Measurements from ENCODE around the gene BSN. TPM values are rescaled to one million over a fixed set of nuclear protein-coding genes. Genes with fewer than 3 reads are reported as not detected.
A peak's percentile ranks its signal among the peaks of the same experiment; 100 is the strongest.

Gene BSN
- total and polyA plus RNA-seq, 8 donors: 0.26 to 1.1 (median 0.84) TPM

- H3K27ac ChIP-seq: no peak overlapping the region
- H3K4me1 ChIP-seq: no peaks in the 10 kb centered on the region
- no peak overlapping the region for H3K4me3 ChIP-seq
- no peaks in the 10 kb centered on the region for H3K9me3 ChIP-seq
- intact Hi-C loops (cut with DNase I): no loop called here
- ATAC-seq: no peak
- DNase-seq: no peak
- TF ChIP-seq, protein P1, sequence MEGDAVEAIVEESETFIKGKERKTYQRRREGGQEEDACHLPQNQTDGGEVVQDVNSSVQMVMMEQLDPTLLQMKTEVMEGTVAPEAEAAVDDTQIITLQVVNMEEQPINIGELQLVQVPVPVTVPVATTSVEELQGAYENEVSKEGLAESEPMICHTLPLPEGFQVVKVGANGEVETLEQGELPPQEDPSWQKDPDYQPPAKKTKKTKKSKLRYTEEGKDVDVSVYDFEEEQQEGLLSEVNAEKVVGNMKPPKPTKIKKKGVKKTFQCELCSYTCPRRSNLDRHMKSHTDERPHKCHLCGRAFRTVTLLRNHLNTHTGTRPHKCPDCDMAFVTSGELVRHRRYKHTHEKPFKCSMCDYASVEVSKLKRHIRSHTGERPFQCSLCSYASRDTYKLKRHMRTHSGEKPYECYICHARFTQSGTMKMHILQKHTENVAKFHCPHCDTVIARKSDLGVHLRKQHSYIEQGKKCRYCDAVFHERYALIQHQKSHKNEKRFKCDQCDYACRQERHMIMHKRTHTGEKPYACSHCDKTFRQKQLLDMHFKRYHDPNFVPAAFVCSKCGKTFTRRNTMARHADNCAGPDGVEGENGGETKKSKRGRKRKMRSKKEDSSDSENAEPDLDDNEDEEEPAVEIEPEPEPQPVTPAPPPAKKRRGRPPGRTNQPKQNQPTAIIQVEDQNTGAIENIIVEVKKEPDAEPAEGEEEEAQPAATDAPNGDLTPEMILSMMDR (IDR thresholded peaks at IDR 0.05): no peak
- peaks cover 0 to 36% of the 10 kb centered on the region in 2 donors for H3K36me3 ChIP-seq
- no peaks in the 10 kb centered on the region for H3K27me3 ChIP-seq
These were observed 23.1 kb upstream of the BSN start for GRCh38 chr3:49531218-49531617.

GRCh38 chr3:49531715-49532114 is 22.6 kb upstream of the BSN start:
- Histone ChIP-seq H3K36me3 (peaks cover 0 to 36% of the 10 kb centered on the region in 2 donors), H3K27ac (no peak overlapping the region), H3K4me3 (no peak overlapping the region), H3K9me3 (no peaks in the 10 kb centered on the region), H3K27me3 (no peaks in the 10 kb centered on the region), H3K4me1 (no peaks in the 10 kb centered on the region)
- DNase-seq: no peak
- ATAC-seq: no peak
- TF ChIP-seq, protein P1 (IDR thresholded peaks at IDR 0.05): no peak
- intact Hi-C loops (cut with DNase I): no loop called here

- no peaks in the 10 kb centered on the region for H3K4me1 ChIP-seq
- no peaks in the 10 kb centered on the region for H3K9me3 ChIP-seq
- intact Hi-C loops (cut with DNase I): no loop called here
- peaks cover 0 to 36% of the 10 kb centered on the region in 2 donors for H3K36me3 ChIP-seq
- no peaks in the 10 kb centered on the region for H3K27me3 ChIP-seq
- ATAC-seq (no peak), DNase-seq (no peak)
- no peak overlapping the region for H3K4me3 ChIP-seq
- no peak overlapping the region for H3K27ac ChIP-seq
- TF ChIP-seq, protein P1 (IDR thresholded peaks at IDR 0.05): no peak
These were observed 21.2 kb upstream of the BSN start for GRCh38 chr3:49533031-49533430.

DNA sequence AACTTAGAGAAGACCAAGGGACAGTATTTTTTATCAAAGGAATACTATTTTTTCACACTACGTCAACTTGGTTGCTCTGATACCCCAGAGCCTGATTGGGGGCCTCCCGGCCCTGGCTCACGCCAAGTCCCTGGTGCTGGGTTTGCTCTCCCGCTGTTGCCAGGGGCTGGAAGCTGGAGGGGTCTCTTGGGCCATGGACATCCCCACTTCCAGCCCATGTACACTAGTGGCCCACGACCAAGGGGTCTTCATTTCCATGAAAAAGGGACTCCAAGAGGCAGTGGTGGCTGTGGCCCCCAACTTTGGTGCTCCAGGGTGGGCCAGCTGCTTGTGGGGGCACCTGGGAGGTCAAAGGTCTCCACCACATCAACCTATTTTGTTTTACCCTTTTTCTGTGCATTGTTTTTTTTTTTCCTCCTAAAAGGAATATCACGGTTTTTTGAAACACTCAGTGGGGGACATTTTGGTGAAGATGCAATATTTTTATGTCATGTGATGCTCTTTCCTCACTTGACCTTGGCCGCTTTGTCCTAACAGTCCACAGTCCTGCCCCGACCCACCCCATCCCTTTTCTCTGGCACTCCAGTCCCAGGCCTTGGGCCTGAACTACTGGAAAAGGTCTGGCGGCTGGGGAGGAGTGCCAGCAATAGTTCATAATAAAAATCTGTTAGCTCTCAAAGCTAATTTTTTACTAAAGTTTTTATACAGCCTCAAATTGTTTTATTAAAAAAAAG is 20.3 kb upstream of the BSN start:
- H3K27ac ChIP-seq: no peak overlapping the region
- TF ChIP-seq, protein P1 (IDR thresholded peaks at IDR 0.05): no peak
- H3K27me3 ChIP-seq: no peaks in the 10 kb centered on the region
- ATAC-seq: no peak
- H3K36me3 ChIP-seq: peaks cover 0 to 36% of the 10 kb centered on the region in 2 donors
- H3K4me3 ChIP-seq: no peak overlapping the region
- intact Hi-C loops (cut with DNase I): no loop called here
- DNase-seq: no peak
- H3K9me3 ChIP-seq: no peaks in the 10 kb centered on the region
- no peaks in the 10 kb centered on the region for H3K4me1 ChIP-seq

DNA sequence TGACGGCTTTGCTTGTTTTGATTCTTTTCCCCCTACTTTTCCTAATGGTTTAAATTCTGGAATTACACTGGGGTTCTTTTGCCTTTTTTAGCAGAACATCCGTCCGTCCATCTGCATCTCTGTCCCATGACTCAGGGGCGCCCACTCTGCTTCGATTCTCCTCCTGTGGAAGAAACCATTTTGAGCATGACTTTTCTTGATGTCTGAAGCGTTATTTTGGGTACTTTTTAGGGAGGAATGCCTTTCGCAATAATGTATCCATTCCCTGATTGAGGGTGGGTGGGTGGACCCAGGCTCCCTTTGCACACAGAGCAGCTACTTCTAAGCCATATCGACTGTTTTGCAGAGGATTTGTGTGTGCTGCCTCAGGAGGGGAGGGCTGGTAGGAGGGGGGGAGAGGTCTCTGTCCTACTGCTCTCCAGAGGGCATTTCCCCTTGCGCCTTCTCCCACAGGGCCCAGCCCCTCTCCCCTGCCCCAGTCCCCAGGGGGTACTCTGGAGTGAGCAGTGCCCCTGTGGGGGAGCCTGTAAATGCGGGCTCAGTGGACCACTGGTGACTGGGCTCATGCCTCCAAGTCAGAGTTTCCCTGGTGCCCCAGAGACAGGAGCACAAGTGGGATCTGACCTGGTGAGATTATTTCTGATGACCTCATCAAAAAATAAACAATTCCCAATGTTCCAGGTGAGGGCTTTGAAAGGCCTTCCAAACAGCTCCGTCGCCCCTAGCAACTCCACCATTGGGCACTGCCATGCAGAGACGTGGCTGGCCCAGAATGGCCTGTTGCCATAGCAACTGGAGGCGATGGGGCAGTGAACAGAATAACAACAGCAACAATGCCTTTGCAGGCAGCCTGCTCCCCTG is 19.5 kb upstream of the BSN start:
- intact Hi-C loops (cut with DNase I): loop anchor here in 1 of 2 donors (5.0 kb wide), 1 partner anchor 137 kb away; the partner anchor contains the start of gene APEH
- no peaks in the 10 kb centered on the region for H3K9me3 ChIP-seq
- H3K4me1 ChIP-seq: no peaks in the 10 kb centered on the region
- H3K27me3 ChIP-seq: no peaks in the 10 kb centered on the region
- ATAC-seq: no peak
- DNase-seq: peak in 1 of 4 donors; percentile 65
- peaks cover 0 to 36% of the 10 kb centered on the region in 2 donors for H3K36me3 ChIP-seq
- H3K27ac ChIP-seq: no peak overlapping the region
- no peak overlapping the region for H3K4me3 ChIP-seq
- TF ChIP-seq, protein P1 (IDR thresholded peaks at IDR 0.05): no peak
